H1 (cell line): ENCODE results near the gene DYSF. TPM values are rescaled to one million over a fixed set of nuclear protein-coding genes. Genes with fewer than 3 reads are reported as not detected.

ENCODE experiments used
- HDAC2 ChIP-seq, 2 experiments: fragments of 300-600 bp in 1 of 2; sonication (generic) in 1 of 2; IDR thresholded peaks; 2 replicates each; pipeline ENCODE4 v1.6.1; 2011 to 2012; ENCODE audit warnings: low read depth in 2 of 2, low read length in 2 of 2, mild to moderate bottlenecking in 2 of 2, moderate library complexity in 2 of 2, borderline replicate concordance in 1 of 2, inconsistent platforms in 1 of 2
- MAFK ChIP-seq: IDR thresholded peaks from 2 replicates; pipeline ENCODE4 v1.6.1; 2012; ENCODE audit warnings: low read depth, mild to moderate bottlenecking, improper control_type of control experiment, low read length
- NANOG ChIP-seq: IDR thresholded peaks from 2 replicates; pipeline ENCODE4 v1.6.1; 2011; ENCODE audit warnings: low read length, low read depth, mild to moderate bottlenecking, inconsistent platforms; ENCODE audit not compliant: insufficient read depth, poor library complexity, severe bottlenecking
- POLR2AphosphoS5 ChIP-seq: IDR thresholded peaks from 2 replicates; pipeline ENCODE4 v1.6.1; 2011; ENCODE audit warnings: low read depth, low read length
- polyA plus RNA-seq, 7 experiments: library from polyadenylated mRNA; depleted of rRNA in 3 of 7; stranded (reverse) in 5 of 7; unstranded in 2 of 7; fragments of >200 nt in 5 of 7; fragments of 200-250 nt in 2 of 7; gene quantifications; 1 replicate in 5 of 7; 2 replicates in 1 of 7; 4 replicates in 1 of 7; pipeline versions ENCODE4 v1.2.1 to v1.2.3, GENCODE V29; 2011 to 2013; ENCODE audit warnings: missing spikeins in 2 of 7, mixed read lengths in 2 of 7
- total RNA-seq: library from RNA; stranded (reverse); fragmentation: NEBNext Ultra II Directional; extraction: Animal tissue kit (Norgen Biotek cat#: 25700); gene quantifications from 2 replicates; pipeline ENCODE4 v1.2.1, GENCODE V29; 2021

DYSF gene
- total and polyA plus RNA-seq, 2 of the 8 experiments (the other 6 are each of a cell fraction or from before 2014, with no cell fraction given), result 5.8 to 7.1 TPM

- TF ChIP-seq POLR2AphosphoS5 (no peak), HDAC2 (IDR thresholded peaks at IDR 0.05; ENCODE audit: borderline replicate concordance in 1 of 2, low read depth in 2 of 2, low read length in 2 of 2) (no peak), NANOG (no peak), MAFK (no peak)
These were observed 274.7 kb downstream of the DYSF start (continued) for GRCh38 chr2:71728036-71728435.
